Fibroblast of lung (primary cell): ENCODE results near the gene C6orf141.

Experiments used
- EZH2 ChIP-seq: IDR thresholded peaks from 2 replicates; pipeline ENCODE4 v1.5.1; 2012; ENCODE audit warnings: low read length, control low read depth, mild to moderate bottlenecking; ENCODE audit errors: missing control alignments
- TF ChIP-seq, protein P1 (sequence below), 2 donors: IDR thresholded peaks in 1 of 2; conservative IDR thresholded peaks in 1 of 2; 1 replicate in 1 of 2; 2 replicates in 1 of 2; pipeline ENCODE4 v1.5.1; 2011 to 2012; ENCODE audit warnings: low read length in 2 of 2, control low read depth in 1 of 2, inconsistent platforms in 1 of 2, low read depth in 1 of 2, mild to moderate bottlenecking in 1 of 2

GRCh38 chr6:49522710-49523593, 27.5 kb upstream of the C6orf141 start:
- TF ChIP-seq, protein P1, sequence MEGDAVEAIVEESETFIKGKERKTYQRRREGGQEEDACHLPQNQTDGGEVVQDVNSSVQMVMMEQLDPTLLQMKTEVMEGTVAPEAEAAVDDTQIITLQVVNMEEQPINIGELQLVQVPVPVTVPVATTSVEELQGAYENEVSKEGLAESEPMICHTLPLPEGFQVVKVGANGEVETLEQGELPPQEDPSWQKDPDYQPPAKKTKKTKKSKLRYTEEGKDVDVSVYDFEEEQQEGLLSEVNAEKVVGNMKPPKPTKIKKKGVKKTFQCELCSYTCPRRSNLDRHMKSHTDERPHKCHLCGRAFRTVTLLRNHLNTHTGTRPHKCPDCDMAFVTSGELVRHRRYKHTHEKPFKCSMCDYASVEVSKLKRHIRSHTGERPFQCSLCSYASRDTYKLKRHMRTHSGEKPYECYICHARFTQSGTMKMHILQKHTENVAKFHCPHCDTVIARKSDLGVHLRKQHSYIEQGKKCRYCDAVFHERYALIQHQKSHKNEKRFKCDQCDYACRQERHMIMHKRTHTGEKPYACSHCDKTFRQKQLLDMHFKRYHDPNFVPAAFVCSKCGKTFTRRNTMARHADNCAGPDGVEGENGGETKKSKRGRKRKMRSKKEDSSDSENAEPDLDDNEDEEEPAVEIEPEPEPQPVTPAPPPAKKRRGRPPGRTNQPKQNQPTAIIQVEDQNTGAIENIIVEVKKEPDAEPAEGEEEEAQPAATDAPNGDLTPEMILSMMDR (conservative IDR thresholded peaks at IDR 0.05 in 1 of 2, IDR thresholded peaks at IDR 0.05 in 1 of 2; ENCODE audit: low read depth in 1 of 2, low read length in 2 of 2), result no peak
- TF ChIP-seq EZH2, result no peak
